HEK293T (cell line): ENCODE results near the gene INA.
"Not testable (repeated sequence)": the region's sequence is repeated elsewhere in the genome, so short reads cannot be mapped to it uniquely, and the experiment has no call there.

ENCODE experiments used
- CTCF ChIA-PET: fragments of 350-600 bp; formaldehyde crosslinking; extraction: SDS; loops from one replicate; lab custom pipeline; 2021; ENCODE audit warnings: antibody characterized with exemption, inconsistent platforms; lab: Yijun Ruan, JAX
- POLR2A ChIA-PET: fragments of 350-600 bp; formaldehyde crosslinking; extraction: SDS; loops from one replicate; lab custom pipeline; 2020; ENCODE audit warnings: antibody characterized with exemption, inconsistent platforms; lab: Yijun Ruan, JAX
- DNase-seq: peaks from one replicate; pipeline ENCODE4 v3.0.0; 2012; ENCODE audit warnings: mixed read lengths; ENCODE audit errors: extremely low spot score
- ARNT ChIP-seq: fragments of 450-650 bp; IDR thresholded peaks from 2 replicates; pipeline ENCODE4 v1.6.1; 2017; ENCODE audit warnings: mild to moderate bottlenecking
- BHLHE40 ChIP-seq: fragments of 450-650 bp; IDR thresholded peaks from 2 replicates; pipeline ENCODE4 v1.6.1; 2016; ENCODE audit warnings: mild to moderate bottlenecking, moderate library complexity, borderline replicate concordance
- CTBP1 ChIP-seq: fragments of 450-650 bp; IDR thresholded peaks from 2 replicates; pipeline ENCODE4 v1.6.1; 2016; ENCODE audit warnings: borderline replicate concordance
- ELF4 ChIP-seq: fragments of 450-650 bp; IDR thresholded peaks from 2 replicates; pipeline ENCODE4 v1.6.1; 2017; ENCODE audit warnings: antibody characterized with exemption
- FOXA1 ChIP-seq: fragments of 450-650 bp; IDR thresholded peaks from 2 replicates; pipeline ENCODE4 v1.6.1; 2016; ENCODE audit warnings: mild to moderate bottlenecking
- FOXK2 ChIP-seq: fragments of 450-650 bp; IDR thresholded peaks from 2 replicates; pipeline ENCODE4 v1.6.1; 2016; ENCODE audit warnings: mild to moderate bottlenecking
- FOXM1 ChIP-seq: fragments of 450-650 bp; IDR thresholded peaks from 2 replicates; pipeline ENCODE4 v1.6.1; 2017; ENCODE audit warnings: mild to moderate bottlenecking, borderline replicate concordance
- HDGF ChIP-seq: fragments of 450-650 bp; IDR thresholded peaks from 2 replicates; pipeline ENCODE4 v1.6.1; 2017; ENCODE audit warnings: antibody characterized with exemption, borderline replicate concordance
- L3MBTL2 ChIP-seq: fragments of 450-650 bp; conservative IDR thresholded peaks from 2 replicates; pipeline ENCODE4 v1.6.1; 2016; ENCODE audit warnings: mild to moderate bottlenecking
- LEF1 ChIP-seq: fragments of 450-650 bp; IDR thresholded peaks from 2 replicates; pipeline ENCODE4 v1.6.1; 2017; ENCODE audit warnings: mild to moderate bottlenecking, borderline replicate concordance
- NFRKB ChIP-seq: fragments of 450-650 bp; IDR thresholded peaks from 2 replicates; pipeline ENCODE4 v1.6.1; 2016; ENCODE audit warnings: mild to moderate bottlenecking, moderate library complexity
- PKNOX1 ChIP-seq: fragments of 450-650 bp; IDR thresholded peaks from 2 replicates; pipeline ENCODE4 v1.6.1; 2016
- SP1 ChIP-seq: fragments of 450-650 bp; IDR thresholded peaks from 2 replicates; pipeline ENCODE4 v1.6.1; 2017
- SUZ12 ChIP-seq: fragments of 450-650 bp; IDR thresholded peaks from 2 replicates; pipeline ENCODE4 v1.6.1; 2016; ENCODE audit warnings: mild to moderate bottlenecking
- TARDBP ChIP-seq: fragments of 450-650 bp; IDR thresholded peaks from 2 replicates; pipeline ENCODE4 v1.6.1; 2016
- ZNF384 ChIP-seq: fragments of 450-650 bp; IDR thresholded peaks from 2 replicates; pipeline ENCODE4 v1.6.1; 2016

The INA gene

GRCh38 chr10:103241262-103242011, 35.5 kb upstream of the INA start:
- TF ChIP-seq NFRKB: no peak
- no peak for TF ChIP-seq SP1
- TF ChIP-seq TARDBP: no peak
- TF ChIP-seq FOXM1: no peak
- no peak for TF ChIP-seq ELF4
- no peak for TF ChIP-seq SUZ12
- TF ChIP-seq LEF1: no peak
- TF ChIP-seq ZNF384: no peak
- TF ChIP-seq ARNT: no peak
- no peak for TF ChIP-seq BHLHE40
- no peak for TF ChIP-seq FOXA1
- no peak for TF ChIP-seq L3MBTL2
- DNase-seq: no peak
- ChIA-PET CTCF (interaction anchor here (0.6 kb wide), 2 partner anchors 30 to 132 kb away, joined by 3 read pairs; no protein-coding TSS in a partner anchor), POLR2A (no interaction called here)

GRCh38 chr10:103244666-103245271, 32.2 kb upstream of the INA start:
- CTCF ChIA-PET: interaction anchor here (0.5 to 2.1 kb wide), 15 partner anchors 8 to 327 kb away, joined by 3 to 14 read pairs (median 4); partner anchors contain the start of genes CNNM2 and NT5C2
- POLR2A ChIA-PET: no interaction called here

GRCh38 chr10:103245587-103245986, 31.4 kb upstream of the INA start, which contains the start of gene RPEL1:
RPEL1 (plus strand) TSS chr10:103245887; CDS start chr10:103245997, 110 bp downstream.
- CTCF ChIA-PET: interaction anchor here (1.1 kb wide), 1 partner anchor 10 kb away, joined by 3 read pairs; no protein-coding TSS in a partner anchor
- DNase-seq, POLR2A ChIA-PET: not testable (repeated sequence)

More at GRCh38 chr10:103244666-103245271, 32.2 kb upstream of the INA start:
- peak; percentile 89 for DNase-seq
- TF ChIP-seq FOXK2 (no peak), NFRKB (no peak), TARDBP (no peak), CTBP1 (no peak), HDGF (no peak), PKNOX1 (no peak), FOXM1 (no peak), LEF1 (no peak), FOXA1 (no peak), SUZ12 (no peak), ARNT (no peak), SP1 (no peak), BHLHE40 (no peak), ELF4 (no peak)

GRCh38 chr10:103246324-103246723, 30.6 kb upstream of the INA start:
- ChIA-PET POLR2A (no interaction called here), CTCF (interaction anchor here (0.6 to 1.1 kb wide), 2 partner anchors 57 to 678 kb away, joined by 3 to 4 read pairs; no protein-coding TSS in a partner anchor)
- DNase-seq: no peak
- TF ChIP-seq NFRKB (no peak), TARDBP (no peak), SUZ12 (no peak), PKNOX1 (no peak), HDGF (no peak), L3MBTL2 (no peak)

GRCh38 chr10:103254113-103254512, 22.8 kb upstream of the INA start:
- TF ChIP-seq LEF1 (no peak), FOXA1 (no peak), CTBP1 (no peak), L3MBTL2 (no peak), FOXM1 (no peak), TARDBP (no peak), BHLHE40 (no peak), ZNF384 (no peak), PKNOX1 (no peak), FOXK2 (no peak), SUZ12 (no peak), SP1 (no peak), NFRKB (no peak), ARNT (no peak), HDGF (no peak), ELF4 (no peak)
- DNase-seq: no peak
- ChIA-PET POLR2A (interaction anchor here (0.6 kb wide), 1 partner anchor 48 kb away, joined by 4 read pairs; no protein-coding TSS in a partner anchor), CTCF (no interaction called here)
